HG02970 (cell line): Measurements from ENCODE around the gene NEUROD4.
"Not testable (repeated sequence)": the region's sequence is repeated elsewhere in the genome, so short reads cannot be mapped to it uniquely, and the experiment has no call there.

Experiments used
- ATAC-seq: cut with Tn5 transposase; IDR thresholded peaks from one replicate; pipeline ENCODE4 v1.9.1; 2021; ENCODE audit warnings: mild to moderate bottlenecking, moderate library complexity, moderate number of reproducible peaks; ENCODE audit not compliant: unreplicated experiment, low FRiP score

NEUROD4 gene

GRCh38 chr12:55019784-55020183, at the start of gene NEUROD4:
NEUROD4 (plus strand) TSS chr12:55019974; CDS start chr12:55026440, 6,466 bp downstream.
- ATAC-seq: no peak

DNA sequence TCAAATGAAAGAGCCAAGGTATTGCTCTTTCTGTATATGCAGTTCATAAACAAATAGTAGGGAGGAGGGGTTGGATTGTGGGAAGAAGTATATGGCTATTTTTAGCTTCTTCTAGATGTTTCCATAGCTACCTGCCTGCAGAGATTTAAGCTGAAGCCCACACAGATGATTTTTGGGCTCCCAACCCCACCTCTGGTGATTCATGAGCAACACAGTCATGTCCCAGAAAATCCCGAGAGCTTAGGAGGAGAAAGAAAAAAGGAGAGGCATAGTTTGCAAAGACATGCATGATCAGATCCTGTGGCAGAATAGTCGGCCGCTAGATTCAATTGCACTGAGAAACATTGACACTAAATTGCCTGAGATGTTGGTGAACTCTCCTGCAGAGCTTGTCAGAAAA, 49.0 kb upstream of the NEUROD4 start:
- ATAC-seq: no peak

DNA sequence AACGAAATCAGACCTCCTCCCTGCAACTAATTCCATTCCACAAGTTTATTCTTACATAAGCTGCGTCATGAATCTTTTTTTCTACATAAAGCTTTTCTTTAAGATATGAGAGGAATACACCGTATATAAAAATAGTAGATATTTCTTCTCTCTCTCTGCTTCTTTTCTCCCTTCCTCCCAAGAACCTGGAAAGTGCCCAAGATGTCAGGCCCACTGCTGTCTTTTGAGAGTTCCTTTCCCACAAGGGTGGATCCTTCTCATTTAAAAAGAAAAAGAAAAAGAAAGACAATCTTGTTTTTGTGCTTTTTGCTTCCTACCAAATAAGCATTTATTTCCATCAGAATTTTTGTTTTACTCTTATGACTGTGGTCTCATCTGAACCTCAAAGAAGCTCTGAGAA, 46.2 kb upstream of the NEUROD4 start:
- no peak for ATAC-seq

DNA sequence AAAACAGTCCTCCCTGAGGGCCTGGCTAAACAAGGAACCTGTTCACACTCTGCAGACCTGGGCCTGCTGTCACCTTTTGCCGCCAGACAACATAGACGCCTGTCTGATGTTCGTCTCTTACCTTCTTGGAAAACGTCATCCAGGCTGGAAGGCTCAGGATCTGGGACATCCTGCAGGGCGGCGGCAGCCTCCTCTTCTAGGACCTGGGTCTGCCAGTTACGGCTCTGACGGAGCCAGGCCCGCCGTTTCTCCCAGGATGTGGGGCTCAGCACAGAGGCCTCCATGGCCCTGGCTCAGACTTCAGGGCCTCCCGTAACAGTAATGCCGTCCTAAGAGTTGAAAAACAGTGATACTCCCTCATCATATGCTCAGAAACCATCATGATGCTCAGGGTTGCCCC, 45.5 kb upstream of the NEUROD4 start:
- ATAC-seq: no peak

DNA sequence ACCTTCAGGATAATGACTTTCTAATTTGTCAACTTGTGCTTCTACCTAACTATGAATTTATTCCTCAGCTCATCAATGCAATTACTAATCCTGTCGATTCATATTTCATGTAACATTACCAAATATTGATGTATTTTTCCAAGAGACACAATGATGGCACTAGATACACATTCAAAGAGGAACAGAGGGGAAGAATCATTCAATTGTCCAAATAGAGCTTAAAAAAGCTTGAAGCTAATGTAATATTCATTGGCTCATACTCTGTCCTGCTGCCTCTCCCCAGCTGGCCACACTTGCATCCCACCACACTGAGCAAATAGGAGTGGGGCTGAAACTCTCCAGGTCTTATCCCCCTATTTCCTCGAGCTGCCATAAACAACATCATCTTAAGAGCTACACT, 44.5 kb upstream of the NEUROD4 start:
- ATAC-seq: no peak

DNA sequence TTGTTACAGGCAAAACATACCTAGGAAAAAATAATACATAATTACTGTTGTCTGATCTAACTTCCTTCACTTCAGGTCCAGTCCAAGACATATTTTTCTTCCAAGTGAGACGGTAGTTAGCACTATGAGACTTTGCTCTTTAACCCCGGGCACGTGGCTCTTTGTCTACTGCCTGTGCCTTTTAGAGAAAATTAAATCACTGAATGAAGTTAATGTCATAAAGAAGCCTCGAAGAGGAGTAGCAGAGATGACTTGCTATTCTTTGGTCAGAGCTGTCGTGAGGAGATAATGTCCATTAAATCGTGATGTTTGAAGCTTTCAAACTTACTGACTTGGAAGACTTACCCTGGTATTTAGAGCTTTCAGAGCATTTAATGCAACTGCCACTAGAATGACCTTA, 43.9 kb upstream of the NEUROD4 start:
- ATAC-seq: no peak

DNA sequence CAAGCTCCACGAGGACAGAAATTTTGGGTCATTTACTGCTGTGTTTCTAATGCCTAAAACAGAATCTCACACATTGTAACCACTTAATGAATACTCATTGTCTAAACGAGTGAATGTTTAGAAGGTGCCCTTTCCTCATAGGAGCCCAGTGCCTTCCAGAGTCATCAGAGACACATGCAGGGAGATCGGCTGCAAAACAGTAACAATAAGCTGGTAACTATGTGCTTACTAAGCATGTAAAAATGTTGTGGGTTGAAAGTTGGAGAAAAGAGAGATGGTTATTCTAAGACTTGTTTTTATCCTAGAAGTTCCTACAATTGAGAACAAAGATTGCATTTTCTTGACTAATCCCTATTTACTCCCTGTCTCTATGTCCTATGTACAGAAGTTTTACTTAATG, 42.6 kb upstream of the NEUROD4 start:
- ATAC-seq: no peak

DNA sequence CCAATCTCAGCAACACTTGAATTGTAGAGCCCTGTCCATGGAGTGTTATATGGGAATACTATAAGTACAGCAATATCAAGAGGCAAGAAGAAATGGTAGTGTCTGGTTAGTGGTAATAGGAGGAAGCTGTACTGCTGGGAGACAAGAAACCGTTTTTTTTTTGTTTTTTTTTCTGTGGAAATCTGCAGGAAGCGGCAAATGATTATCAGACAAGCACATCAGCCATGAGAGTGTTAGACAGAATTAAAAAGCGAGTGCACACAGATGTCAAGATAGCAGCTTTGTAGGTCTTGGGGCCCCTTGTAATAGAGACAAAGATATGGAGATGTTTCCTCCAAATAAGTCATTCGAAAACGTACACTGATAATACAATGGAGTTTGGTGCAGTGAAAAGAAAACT, 41.9 kb upstream of the NEUROD4 start:
- no peak for ATAC-seq

DNA sequence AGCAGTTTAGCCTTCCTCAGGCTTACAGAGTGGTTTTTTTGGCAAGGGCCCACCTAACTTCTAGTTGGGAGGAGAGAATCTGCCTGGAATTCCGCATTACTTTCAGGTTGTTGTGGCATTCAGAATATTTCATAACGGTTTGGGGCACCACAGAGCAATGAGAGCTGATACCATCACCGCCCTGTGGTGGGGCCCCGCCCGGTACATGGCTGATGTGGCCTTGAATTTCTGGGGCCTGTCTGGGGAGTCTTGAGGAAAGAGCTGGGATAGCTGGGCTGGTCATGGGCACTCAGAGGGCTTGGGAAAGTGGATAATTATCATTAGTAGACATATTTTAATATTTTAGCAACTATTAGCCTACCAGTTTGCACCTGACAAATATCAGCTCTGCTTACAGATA, 39.4 kb upstream of the NEUROD4 start:
- no peak for ATAC-seq

GRCh38 chr12:54981796-54982195, 38.0 kb upstream of the NEUROD4 start:
- ATAC-seq: no peak

DNA sequence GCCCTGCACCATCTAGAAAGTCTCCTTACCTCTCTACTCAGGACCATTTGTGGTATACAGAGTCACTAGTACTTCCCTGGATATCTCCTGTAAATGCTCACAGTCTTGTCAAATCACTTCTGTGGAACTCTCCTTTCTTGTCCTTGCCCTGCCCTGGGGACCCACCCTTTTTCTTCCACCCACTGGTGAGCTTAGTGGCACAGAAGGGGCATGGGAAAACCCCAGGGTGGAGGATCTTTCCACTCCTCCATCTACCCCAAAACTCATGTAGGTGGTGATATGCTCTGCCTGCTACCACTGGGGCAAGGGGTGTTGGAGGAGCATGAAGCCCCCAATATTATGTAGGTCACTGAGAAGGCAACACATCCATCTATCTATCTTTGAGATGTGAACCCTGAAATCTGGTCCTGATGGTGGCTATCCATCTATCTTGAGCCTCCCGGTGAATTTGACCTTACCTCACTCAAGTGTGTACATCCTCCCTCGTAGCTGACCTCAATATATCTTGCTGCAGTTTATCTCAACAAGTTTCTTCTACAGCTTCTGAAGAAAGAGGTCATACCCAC, 36.2 kb upstream of the NEUROD4 start:
- no peak for ATAC-seq

DNA sequence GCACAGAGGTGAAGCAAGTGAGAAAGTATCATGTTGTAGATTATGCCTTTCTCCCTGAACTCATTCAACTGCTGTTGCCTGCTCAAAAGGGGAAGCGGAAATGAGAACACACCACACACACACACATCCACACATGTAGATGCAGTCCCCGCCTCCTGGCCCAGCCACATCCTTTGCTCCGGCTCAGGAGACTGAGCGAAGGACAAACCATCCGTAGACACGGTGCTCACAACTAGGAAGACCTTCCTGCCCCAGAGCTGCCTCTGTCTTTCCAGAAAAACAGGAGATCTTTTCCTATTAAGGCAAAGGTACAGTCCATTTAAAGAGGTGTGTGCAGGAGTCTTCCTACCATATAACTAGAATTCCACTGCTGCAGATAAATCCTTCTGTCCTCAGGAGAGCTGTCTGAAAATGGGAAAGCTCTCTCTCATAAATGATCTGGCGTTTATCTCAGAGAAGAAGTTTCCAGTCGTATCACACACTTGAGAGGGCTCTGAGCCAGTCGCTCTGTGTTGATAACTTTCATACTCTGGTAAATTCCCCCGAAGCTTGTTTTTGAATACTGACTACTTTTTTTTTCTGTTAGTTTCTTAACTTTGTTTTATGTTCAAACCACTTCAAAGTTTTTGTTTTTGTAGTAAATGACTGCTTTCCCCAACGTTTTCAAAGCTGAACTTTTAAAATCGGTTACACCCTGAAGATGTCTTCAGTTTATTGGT, 35.0 kb upstream of the NEUROD4 start, which contains the start of gene TESPA1:
TESPA1 (minus strand) TSS at position 105 of the 719 bp plus-strand sequence. CDS start 10,200 bp downstream, outside the sequence.
- peak; percentile 95 for ATAC-seq

- not testable (repeated sequence) for ATAC-seq
These were observed 33.0 kb upstream of the NEUROD4 start for GRCh38 chr12:54986773-54987172.

DNA sequence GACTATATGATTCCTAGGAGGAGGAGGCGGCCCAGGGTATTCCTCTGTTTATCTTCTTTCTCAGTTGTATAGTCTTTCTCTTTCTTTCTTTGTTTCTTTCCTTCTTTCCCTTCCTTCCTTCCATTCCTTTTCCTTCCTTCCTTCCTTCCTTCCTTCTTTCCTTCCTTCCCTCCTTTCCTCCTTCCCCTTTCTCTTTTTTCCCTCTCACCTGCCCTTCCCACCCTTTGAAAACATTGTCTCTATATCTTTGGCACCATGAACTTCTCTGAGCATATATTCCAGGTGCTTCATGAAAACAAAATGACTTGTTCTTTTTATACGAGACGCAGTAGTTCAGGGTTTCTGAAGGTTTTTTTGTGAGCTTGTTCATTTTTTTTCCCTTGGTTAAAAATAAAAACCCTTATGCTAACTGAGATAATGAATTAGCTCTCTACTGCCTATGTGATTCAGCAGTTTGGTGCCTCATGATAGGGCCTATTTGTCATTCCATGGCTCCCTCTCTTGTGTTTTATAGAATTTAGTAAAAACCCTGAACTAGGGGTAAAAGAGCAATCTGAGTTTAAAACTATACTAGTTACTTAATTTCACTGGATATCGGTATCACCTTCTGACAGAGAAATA, 32.1 kb upstream of the NEUROD4 start:
- ATAC-seq: no peak

GRCh38 chr12:54988402-54989054, 31.2 kb upstream of the NEUROD4 start:
- no peak for ATAC-seq

- ATAC-seq: no peak
These were observed 29.9 kb upstream of the NEUROD4 start for GRCh38 chr12:54989829-54990228.

- peak; percentile 55 for ATAC-seq
These were observed 28.4 kb upstream of the NEUROD4 start for GRCh38 chr12:54991161-54991990.

GRCh38 chr12:54991991-54992375, 27.8 kb upstream of the NEUROD4 start:
- no peak for ATAC-seq

DNA sequence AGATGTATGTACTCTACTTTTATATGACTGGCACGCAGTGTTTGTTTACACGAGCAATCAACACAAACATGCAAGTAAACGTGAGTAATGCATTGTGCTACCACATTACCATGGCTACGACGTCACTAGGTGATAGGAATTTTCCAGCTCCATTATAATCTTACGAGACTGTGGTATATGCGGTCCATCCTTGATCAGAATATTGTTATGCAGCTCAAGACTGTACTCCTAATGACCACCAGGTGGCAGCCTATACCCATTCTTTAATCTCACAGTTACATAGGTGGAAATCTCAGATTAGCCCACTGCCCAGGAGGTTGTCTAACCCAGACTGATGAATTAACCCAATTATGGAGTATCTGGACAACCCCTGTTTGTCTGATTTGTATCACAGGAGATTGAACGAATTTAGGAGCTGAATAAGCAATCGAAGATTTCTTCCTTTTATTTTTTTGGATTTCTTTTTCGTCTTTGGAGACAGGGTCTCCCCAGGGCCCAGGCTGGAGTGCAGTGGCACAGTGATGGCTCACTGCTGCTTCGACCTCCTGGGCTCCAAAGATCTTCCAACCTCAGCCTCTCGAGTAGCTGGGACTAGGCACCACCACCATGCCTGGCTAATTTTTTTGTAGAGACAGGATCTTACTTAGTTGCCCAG, 26.5 kb upstream of the NEUROD4 start:
- ATAC-seq: peak; percentile 47

- no peak for ATAC-seq
These were observed 23.6 kb upstream of the NEUROD4 start for GRCh38 chr12:54996205-54996604.
